ENCODE measurements around the gene SRL. TPM values are rescaled to one million over a fixed set of nuclear protein-coding genes. Genes with fewer than 3 reads are reported as not detected.
A peak's percentile ranks its signal among the peaks of the same experiment; 100 is the strongest.

Gene SRL
- total RNA-seq, 1 experiment from 2014 or later = 0.11 TPM

GRCh38 chr16:4176906-4177417 is 64.9 kb downstream of the SRL start:
- H3K27ac Mint-ChIP-seq = no peak overlapping the region
- no peaks in the 10 kb centered on the region for H3K27me3 Mint-ChIP-seq (ENCODE audit: low read depth)
- H3K36me3 Mint-ChIP-seq = no peaks in the 10 kb centered on the region
- no peaks in the 10 kb centered on the region; the same call in 1 of the 2 replicates for H3K4me1 Mint-ChIP-seq
- no peak for DNase-seq (ENCODE audit: low spot score)
- no peak for ATAC-seq
- no peaks in the 10 kb centered on the region for H3K9me3 Mint-ChIP-seq
- POLR2A ChIA-PET = no interaction called here
- CTCF ChIA-PET = interaction anchor here (0.7 to 1.7 kb wide), 5 partner anchors 56 to 194 kb away, joined by 3 to 10 read pairs (median 5); no protein-coding TSS in a partner anchor
- TF ChIP-seq GRHL2 (CRISPR knock-in tag; IDR thresholded peaks at IDR 0.05; ENCODE audit: insufficient replicate concordance, severe bottlenecking) = no peak
- no peak overlapping the region for H3K4me3 Mint-ChIP-seq

DNA sequence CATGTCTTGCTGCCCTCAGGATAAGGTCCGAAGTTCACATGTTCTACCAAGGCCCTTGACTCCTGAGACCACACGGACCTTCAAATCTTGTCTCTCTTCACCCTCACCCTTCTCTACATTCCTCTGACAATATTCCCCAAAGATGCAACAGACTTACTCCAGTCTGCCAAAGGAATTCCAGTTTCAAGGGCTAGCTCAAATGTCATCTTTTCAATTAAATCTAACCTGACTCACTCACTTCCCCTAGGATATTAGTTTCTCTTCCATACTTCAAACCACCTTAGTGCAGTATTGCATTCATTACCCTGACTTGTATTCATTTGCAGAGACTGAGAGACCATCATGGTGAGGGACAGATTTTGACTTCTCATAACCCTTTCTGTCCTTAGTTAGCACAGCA is 66.0 kb downstream of the SRL start:
- ATAC-seq (no peak), DNase-seq (ENCODE audit: low spot score) (no peak)
- Mint-ChIP-seq H3K27ac (peak overlapping the region; percentile 46; the same call in 1 of the 2 replicates), H3K27me3 (ENCODE audit: low read depth) (no peaks in the 10 kb centered on the region), H3K4me1 (no peaks in the 10 kb centered on the region), H3K9me3 (no peaks in the 10 kb centered on the region), H3K4me3 (no peak overlapping the region), H3K36me3 (no peaks in the 10 kb centered on the region)
- TF ChIP-seq, protein P1, sequence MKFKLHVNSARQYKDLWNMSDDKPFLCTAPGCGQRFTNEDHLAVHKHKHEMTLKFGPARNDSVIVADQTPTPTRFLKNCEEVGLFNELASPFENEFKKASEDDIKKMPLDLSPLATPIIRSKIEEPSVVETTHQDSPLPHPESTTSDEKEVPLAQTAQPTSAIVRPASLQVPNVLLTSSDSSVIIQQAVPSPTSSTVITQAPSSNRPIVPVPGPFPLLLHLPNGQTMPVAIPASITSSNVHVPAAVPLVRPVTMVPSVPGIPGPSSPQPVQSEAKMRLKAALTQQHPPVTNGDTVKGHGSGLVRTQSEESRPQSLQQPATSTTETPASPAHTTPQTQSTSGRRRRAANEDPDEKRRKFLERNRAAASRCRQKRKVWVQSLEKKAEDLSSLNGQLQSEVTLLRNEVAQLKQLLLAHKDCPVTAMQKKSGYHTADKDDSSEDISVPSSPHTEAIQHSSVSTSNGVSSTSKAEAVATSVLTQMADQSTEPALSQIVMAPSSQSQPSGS (CRISPR knock-in tag; IDR thresholded peaks at IDR 0.05; ENCODE audit: borderline replicate concordance, low read depth) = no peak
- TF ChIP-seq, protein P2, sequence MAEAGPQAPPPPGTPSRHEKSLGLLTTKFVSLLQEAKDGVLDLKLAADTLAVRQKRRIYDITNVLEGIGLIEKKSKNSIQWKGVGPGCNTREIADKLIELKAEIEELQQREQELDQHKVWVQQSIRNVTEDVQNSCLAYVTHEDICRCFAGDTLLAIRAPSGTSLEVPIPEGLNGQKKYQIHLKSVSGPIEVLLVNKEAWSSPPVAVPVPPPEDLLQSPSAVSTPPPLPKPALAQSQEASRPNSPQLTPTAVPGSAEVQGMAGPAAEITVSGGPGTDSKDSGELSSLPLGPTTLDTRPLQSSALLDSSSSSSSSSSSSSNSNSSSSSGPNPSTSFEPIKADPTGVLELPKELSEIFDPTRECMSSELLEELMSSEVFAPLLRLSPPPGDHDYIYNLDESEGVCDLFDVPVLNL (CRISPR knock-in tag; IDR thresholded peaks at IDR 0.05; ENCODE audit: borderline replicate concordance, low read depth) = no peak
- TF ChIP-seq RORB (CRISPR knock-in tag; IDR thresholded peaks at IDR 0.05) (no peak), ELF4 (CRISPR knock-in tag; IDR thresholded peaks at IDR 0.05; ENCODE audit: low read depth) (no peak), PRRX2 (CRISPR knock-in tag; IDR thresholded peaks at IDR 0.05) (no peak)
- TF ChIP-seq, protein P3, sequence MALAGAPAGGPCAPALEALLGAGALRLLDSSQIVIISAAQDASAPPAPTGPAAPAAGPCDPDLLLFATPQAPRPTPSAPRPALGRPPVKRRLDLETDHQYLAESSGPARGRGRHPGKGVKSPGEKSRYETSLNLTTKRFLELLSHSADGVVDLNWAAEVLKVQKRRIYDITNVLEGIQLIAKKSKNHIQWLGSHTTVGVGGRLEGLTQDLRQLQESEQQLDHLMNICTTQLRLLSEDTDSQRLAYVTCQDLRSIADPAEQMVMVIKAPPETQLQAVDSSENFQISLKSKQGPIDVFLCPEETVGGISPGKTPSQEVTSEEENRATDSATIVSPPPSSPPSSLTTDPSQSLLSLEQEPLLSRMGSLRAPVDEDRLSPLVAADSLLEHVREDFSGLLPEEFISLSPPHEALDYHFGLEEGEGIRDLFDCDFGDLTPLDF (CRISPR knock-in tag; IDR thresholded peaks at IDR 0.05) = no peak
- TF ChIP-seq, protein P4, sequence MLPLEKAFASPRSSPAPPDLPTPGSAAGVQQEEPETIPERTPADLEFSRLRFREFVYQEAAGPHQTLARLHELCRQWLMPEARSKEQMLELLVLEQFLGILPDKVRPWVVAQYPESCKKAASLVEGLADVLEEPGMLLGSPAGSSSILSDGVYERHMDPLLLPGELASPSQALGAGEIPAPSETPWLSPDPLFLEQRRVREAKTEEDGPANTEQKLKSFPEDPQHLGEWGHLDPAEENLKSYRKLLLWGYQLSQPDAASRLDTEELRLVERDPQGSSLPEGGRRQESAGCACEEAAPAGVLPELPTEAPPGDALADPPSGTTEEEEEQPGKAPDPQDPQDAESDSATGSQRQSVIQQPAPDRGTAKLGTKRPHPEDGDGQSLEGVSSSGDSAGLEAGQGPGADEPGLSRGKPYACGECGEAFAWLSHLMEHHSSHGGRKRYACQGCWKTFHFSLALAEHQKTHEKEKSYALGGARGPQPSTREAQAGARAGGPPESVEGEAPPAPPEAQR (CRISPR knock-in tag; IDR thresholded peaks at IDR 0.05) = no peak
- ChIA-PET CTCF (interaction anchor here (1.2 to 5.0 kb wide), 3 partner anchors 78 to 237 kb away, joined by 3 to 21 read pairs (median 3); no protein-coding TSS in a partner anchor), POLR2A (no interaction called here)

GRCh38 chr16:4172070-4172469 is 69.8 kb downstream of the SRL start:
- no peak for DNase-seq (ENCODE audit: low spot score)
- no peak overlapping the region for H3K4me3 Mint-ChIP-seq
- POLR2A ChIA-PET = no interaction called here
- no peaks in the 10 kb centered on the region for H3K9me3 Mint-ChIP-seq
- CTCF ChIA-PET = interaction anchor here (5.0 kb wide), 1 partner anchor 82 kb away, joined by 21 read pairs; no protein-coding TSS in a partner anchor
- no peak for ATAC-seq
- no peaks in the 10 kb centered on the region for H3K4me1 Mint-ChIP-seq
- H3K27me3 Mint-ChIP-seq (ENCODE audit: low read depth) = no peaks in the 10 kb centered on the region
- no peak overlapping the region for H3K27ac Mint-ChIP-seq
- no peaks in the 10 kb centered on the region for H3K36me3 Mint-ChIP-seq
- no peak for TF ChIP-seq ZNF121 (CRISPR knock-in tag; IDR thresholded peaks at IDR 0.05)
- TF ChIP-seq NR1H2 (CRISPR knock-in tag; IDR thresholded peaks at IDR 0.05) = no peak
- TF ChIP-seq ZNF219 (CRISPR knock-in tag; IDR thresholded peaks at IDR 0.05; ENCODE audit: borderline replicate concordance) = no peak
- TF ChIP-seq TEAD4 (CRISPR knock-in tag; IDR thresholded peaks at IDR 0.05) = no peak
- TF ChIP-seq, protein P1 (CRISPR knock-in tag; IDR thresholded peaks at IDR 0.05; ENCODE audit: borderline replicate concordance, low read depth) = no peak
- TF ChIP-seq PRDM15 (CRISPR knock-in tag; IDR thresholded peaks at IDR 0.05) = no peak
- TF ChIP-seq HMGA2 (CRISPR knock-in tag; IDR thresholded peaks at IDR 0.05) = no peak
- TF ChIP-seq HMGXB4 (CRISPR knock-in tag; IDR thresholded peaks at IDR 0.05) = no peak
